Measurements from ENCODE around the gene GRAMD2A. TPM values are rescaled to one million over a fixed set of nuclear protein-coding genes. Genes with fewer than 3 reads are reported as not detected.

Gene GRAMD2A
- total and polyA plus RNA-seq, 2 experiments from 2014 or later = 0.70 to 2.8 TPM

DNA sequence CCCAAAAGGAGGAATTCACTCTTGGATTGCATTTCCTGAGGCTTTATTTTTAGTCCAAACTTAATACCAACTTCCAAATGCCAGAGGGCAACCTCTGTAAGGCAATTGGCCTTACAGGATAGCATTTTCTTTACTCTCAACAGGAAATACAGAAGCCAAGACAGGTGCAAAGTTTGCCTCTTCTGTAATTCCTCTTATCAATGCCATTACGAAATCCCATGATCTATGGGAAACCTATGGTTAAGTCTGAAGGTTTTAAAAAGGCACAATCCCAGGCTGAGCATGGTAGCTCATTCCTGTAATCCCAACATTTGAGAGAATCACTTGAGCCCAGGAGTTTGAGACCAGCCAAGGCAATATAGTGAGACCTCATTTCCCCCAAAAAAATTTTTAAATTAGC lies 18.5 kb upstream of the GRAMD2A start:
- no peak overlapping the region for H3K4me3 Mint-ChIP-seq
- no peak for ATAC-seq
- H3F3A ChIP-seq (replicated peaks; ENCODE audit: low read depth) = peaks cover 32% of the 10 kb centered on the region
- DNase-seq (ENCODE audit: low spot score) = no peak
- no peak overlapping the region for H3K27ac ChIP-seq (ENCODE audit: low read depth)
- peaks cover 7% of the 10 kb centered on the region for H3K27me3 Mint-ChIP-seq (ENCODE audit: insufficient read depth, low read depth, poor library complexity)
- TF ChIP-seq EZH2phosphoT487 (IDR thresholded peaks at IDR 0.05; ENCODE audit: unreplicated experiment) (no peak), CREB1 (CRISPR knock-in tag; IDR thresholded peaks at IDR 0.05; ENCODE audit: low read depth) (no peak), ZNF114 (CRISPR knock-in tag; IDR thresholded peaks at IDR 0.05) (no peak), CTCF (conservative IDR thresholded peaks at IDR 0.05; ENCODE audit: low read depth in 2 of 2) (no peak), ZNF331 (CRISPR knock-in tag; IDR thresholded peaks at IDR 0.05; ENCODE audit: low read depth) (no peak), EZH2 (IDR thresholded peaks at IDR 0.05; ENCODE audit: low read depth, unreplicated experiment) (no peak), NANOG (IDR thresholded peaks at IDR 0.05; ENCODE audit: borderline replicate concordance) (no peak), ZNF462 (CRISPR knock-in tag; IDR thresholded peaks at IDR 0.05) (no peak), JUNB (IDR thresholded peaks at IDR 0.05; ENCODE audit: unreplicated experiment) (no peak), POLR2AphosphoS5 (IDR thresholded peaks at IDR 0.05; ENCODE audit: low read depth) (no peak), STAT1 (IDR thresholded peaks at IDR 0.05; ENCODE audit: unreplicated experiment) (no peak)
- TF ChIP-seq, protein P1, sequence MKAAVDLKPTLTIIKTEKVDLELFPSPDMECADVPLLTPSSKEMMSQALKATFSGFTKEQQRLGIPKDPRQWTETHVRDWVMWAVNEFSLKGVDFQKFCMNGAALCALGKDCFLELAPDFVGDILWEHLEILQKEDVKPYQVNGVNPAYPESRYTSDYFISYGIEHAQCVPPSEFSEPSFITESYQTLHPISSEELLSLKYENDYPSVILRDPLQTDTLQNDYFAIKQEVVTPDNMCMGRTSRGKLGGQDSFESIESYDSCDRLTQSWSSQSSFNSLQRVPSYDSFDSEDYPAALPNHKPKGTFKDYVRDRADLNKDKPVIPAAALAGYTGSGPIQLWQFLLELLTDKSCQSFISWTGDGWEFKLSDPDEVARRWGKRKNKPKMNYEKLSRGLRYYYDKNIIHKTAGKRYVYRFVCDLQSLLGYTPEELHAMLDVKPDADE (IDR thresholded peaks at IDR 0.05) = no peak
- TF ChIP-seq, protein P2, sequence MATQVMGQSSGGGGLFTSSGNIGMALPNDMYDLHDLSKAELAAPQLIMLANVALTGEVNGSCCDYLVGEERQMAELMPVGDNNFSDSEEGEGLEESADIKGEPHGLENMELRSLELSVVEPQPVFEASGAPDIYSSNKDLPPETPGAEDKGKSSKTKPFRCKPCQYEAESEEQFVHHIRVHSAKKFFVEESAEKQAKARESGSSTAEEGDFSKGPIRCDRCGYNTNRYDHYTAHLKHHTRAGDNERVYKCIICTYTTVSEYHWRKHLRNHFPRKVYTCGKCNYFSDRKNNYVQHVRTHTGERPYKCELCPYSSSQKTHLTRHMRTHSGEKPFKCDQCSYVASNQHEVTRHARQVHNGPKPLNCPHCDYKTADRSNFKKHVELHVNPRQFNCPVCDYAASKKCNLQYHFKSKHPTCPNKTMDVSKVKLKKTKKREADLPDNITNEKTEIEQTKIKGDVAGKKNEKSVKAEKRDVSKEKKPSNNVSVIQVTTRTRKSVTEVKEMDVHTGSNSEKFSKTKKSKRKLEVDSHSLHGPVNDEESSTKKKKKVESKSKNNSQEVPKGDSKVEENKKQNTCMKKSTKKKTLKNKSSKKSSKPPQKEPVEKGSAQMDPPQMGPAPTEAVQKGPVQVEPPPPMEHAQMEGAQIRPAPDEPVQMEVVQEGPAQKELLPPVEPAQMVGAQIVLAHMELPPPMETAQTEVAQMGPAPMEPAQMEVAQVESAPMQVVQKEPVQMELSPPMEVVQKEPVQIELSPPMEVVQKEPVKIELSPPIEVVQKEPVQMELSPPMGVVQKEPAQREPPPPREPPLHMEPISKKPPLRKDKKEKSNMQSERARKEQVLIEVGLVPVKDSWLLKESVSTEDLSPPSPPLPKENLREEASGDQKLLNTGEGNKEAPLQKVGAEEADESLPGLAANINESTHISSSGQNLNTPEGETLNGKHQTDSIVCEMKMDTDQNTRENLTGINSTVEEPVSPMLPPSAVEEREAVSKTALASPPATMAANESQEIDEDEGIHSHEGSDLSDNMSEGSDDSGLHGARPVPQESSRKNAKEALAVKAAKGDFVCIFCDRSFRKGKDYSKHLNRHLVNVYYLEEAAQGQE (IDR thresholded peaks at IDR 0.05; ENCODE audit: unreplicated experiment) = no peak
- no peaks in the 10 kb centered on the region for H3K27me3 ChIP-seq (ENCODE audit: insufficient read depth)
- peaks cover 92% of the 10 kb centered on the region for H3K36me3 ChIP-seq (ENCODE audit: insufficient read depth)
- H3K4me1 ChIP-seq (ENCODE audit: insufficient read depth) = peaks cover 3% of the 10 kb centered on the region; the same call in 1 of the 2 replicates
- H3K79me2 ChIP-seq (replicated peaks; ENCODE audit: insufficient read depth) = peaks cover 79% of the 10 kb centered on the region
- no peak overlapping the region for H2AFZ ChIP-seq
- H4K20me1 ChIP-seq (replicated peaks; ENCODE audit: insufficient read depth) = peaks cover 83% of the 10 kb centered on the region
- H3K4me2 ChIP-seq = no peak overlapping the region
- peaks cover 8% of the 10 kb centered on the region; the same call in 2 of the 3 replicates for H3K4me1 Mint-ChIP-seq
- no peak overlapping the region for H3K27ac Mint-ChIP-seq
- H3K9me3 Mint-ChIP-seq = no peaks in the 10 kb centered on the region
- H3K9me2 ChIP-seq (ENCODE audit: insufficient read depth) = no peaks in the 10 kb centered on the region
- no peak overlapping the region for H3K4me3 ChIP-seq
- H3K36me3 Mint-ChIP-seq (ENCODE audit: low read depth) = peaks cover 93% of the 10 kb centered on the region

Data from GM23338 (cell line).